SU-DHL-6 (cell line): ENCODE data around the gene PCSK9.

ENCODE experiments used
- EZH2phosphoT487 ChIP-seq: fragments of 200-600 bp; sonication (generic), shearing (Covaris generic); conservative IDR thresholded peaks from 2 replicates; pipeline ENCODE4 v1.6.1; 2018; ENCODE audit warnings: mild to moderate bottlenecking, antibody characterized with exemption, low read length, moderate library complexity, mixed read lengths
- TF ChIP-seq, protein P1 (sequence below): fragments of 200-600 bp; sonication (generic); IDR thresholded peaks from one replicate; pipeline ENCODE4 v1.5.1; 2017; ENCODE audit warnings: antibody characterized with exemption, mild to moderate bottlenecking, low read length, moderate library complexity; ENCODE audit not compliant: insufficient read depth, poor library complexity, severe bottlenecking

GRCh38 chr1:55060133-55060999 is 21.0 kb downstream of the PCSK9 start:
- TF ChIP-seq, protein P1, sequence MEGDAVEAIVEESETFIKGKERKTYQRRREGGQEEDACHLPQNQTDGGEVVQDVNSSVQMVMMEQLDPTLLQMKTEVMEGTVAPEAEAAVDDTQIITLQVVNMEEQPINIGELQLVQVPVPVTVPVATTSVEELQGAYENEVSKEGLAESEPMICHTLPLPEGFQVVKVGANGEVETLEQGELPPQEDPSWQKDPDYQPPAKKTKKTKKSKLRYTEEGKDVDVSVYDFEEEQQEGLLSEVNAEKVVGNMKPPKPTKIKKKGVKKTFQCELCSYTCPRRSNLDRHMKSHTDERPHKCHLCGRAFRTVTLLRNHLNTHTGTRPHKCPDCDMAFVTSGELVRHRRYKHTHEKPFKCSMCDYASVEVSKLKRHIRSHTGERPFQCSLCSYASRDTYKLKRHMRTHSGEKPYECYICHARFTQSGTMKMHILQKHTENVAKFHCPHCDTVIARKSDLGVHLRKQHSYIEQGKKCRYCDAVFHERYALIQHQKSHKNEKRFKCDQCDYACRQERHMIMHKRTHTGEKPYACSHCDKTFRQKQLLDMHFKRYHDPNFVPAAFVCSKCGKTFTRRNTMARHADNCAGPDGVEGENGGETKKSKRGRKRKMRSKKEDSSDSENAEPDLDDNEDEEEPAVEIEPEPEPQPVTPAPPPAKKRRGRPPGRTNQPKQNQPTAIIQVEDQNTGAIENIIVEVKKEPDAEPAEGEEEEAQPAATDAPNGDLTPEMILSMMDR, result no peak
- TF ChIP-seq EZH2phosphoT487, result no peak
